NCI-H1694 (cell line): ENCODE data around the gene FOLR1.

Source experiments
- DNase-seq: peaks from one replicate; lab custom pipeline; 2025; lab: John Stamatoyannopoulos, UW

The FOLR1 gene

GRCh38 chr11:72223615-72224563 is 31.9 kb downstream of the FOLR1 start:
- DNase-seq = no peak

GRCh38 chr11:72224564-72225410 is 32.8 kb downstream of the FOLR1 start, which contains the start of gene INPPL1:
Gene INPPL1 (plus strand): TSS chr11:72224767. CDS start chr11:72224985, 218 bp downstream.
- no peak for DNase-seq

GRCh38 chr11:72225411-72225951 is 33.5 kb downstream of the FOLR1 start:
- DNase-seq = no peak

GRCh38 chr11:72226701-72227100 is 34.8 kb downstream of the FOLR1 start:
- no peak for DNase-seq

GRCh38 chr11:72227316-72228228 is 35.6 kb downstream of the FOLR1 start:
- peak; percentile 57 for DNase-seq

GRCh38 chr11:72228229-72228843 is 36.4 kb downstream of the FOLR1 start:
- no peak for DNase-seq

GRCh38 chr11:72228844-72229231 is 36.9 kb downstream of the FOLR1 start:
- DNase-seq = no peak

- no peak for DNase-seq
Observed at GRCh38 chr11:72229336-72229924, 37.5 kb downstream of the FOLR1 start.

- DNase-seq = no peak
Observed at GRCh38 chr11:72229925-72230763, 38.2 kb downstream of the FOLR1 start.

- DNase-seq = no peak
Observed at GRCh38 chr11:72230764-72231365, 38.9 kb downstream of the FOLR1 start.

GRCh38 chr11:72231396-72232259 is 39.7 kb downstream of the FOLR1 start:
- DNase-seq = no peak

- no peak for DNase-seq
Observed at GRCh38 chr11:72232260-72233055, 40.5 kb downstream of the FOLR1 start.

- DNase-seq = no peak
Observed at GRCh38 chr11:72233056-72233772, 41.3 kb downstream of the FOLR1 start.

GRCh38 chr11:72233773-72234513 is 42.0 kb downstream of the FOLR1 start:
- no peak for DNase-seq

GRCh38 chr11:72234514-72234830 is 42.5 kb downstream of the FOLR1 start:
- DNase-seq = no peak

GRCh38 chr11:72234920-72235319 is 43.0 kb downstream of the FOLR1 start:
- no peak for DNase-seq
